Measurements from ENCODE around the gene MED16. TPM values are rescaled to one million over a fixed set of nuclear protein-coding genes. Genes with fewer than 3 reads are reported as not detected.

MED16 gene
- total RNA-seq, 1 experiment from 2014 or later = 83.0 TPM

DNA sequence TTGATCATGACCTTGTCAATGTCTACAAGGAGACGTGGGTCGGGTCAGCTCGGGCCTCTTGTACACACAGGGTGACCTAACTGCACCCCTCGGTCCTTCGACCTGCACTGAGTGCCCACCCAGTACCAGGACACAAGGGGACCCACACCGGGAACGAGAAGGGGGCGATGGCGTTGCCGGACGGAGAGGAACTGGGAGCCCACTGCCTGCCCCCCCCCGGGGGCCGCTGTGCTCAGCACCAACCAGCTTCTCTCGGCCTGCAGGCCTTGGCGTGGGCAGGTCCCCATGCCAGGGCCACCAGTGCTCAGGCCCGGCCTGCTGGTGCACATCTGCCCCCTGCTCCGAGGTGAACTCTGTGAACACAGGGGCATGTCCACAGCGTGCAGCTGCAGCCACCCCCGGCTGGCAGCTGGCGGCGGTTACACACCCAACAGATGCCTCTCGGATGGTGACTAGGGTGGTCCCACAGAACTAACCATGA, 19.4 kb downstream of the MED16 start:
- Histone ChIP-seq H3K9me3 (ENCODE audit: low read depth, low read length, poor library complexity, severe bottlenecking) (no peaks in the 10 kb centered on the region), H3K27ac (ENCODE audit: low read depth, low read length, poor library complexity, severe bottlenecking) (no peak overlapping the region), H3K4me1 (ENCODE audit: insufficient read depth, low read length, poor library complexity, severe bottlenecking) (peaks cover 43% of the 10 kb centered on the region), H3K36me3 (ENCODE audit: insufficient read depth, low read length, poor library complexity, severe bottlenecking) (peaks cover 24% of the 10 kb centered on the region), H3K27me3 (replicated peaks; ENCODE audit: insufficient read depth, low read depth, low read length, poor library complexity) (no peaks in the 10 kb centered on the region), H3K4me3 (ENCODE audit: low read depth, low read length, poor library complexity, severe bottlenecking) (no peak overlapping the region)
- intact Hi-C loops (cut with micrococcal nuclease; ENCODE audit: unreplicated experiment) = no loop called here
- DNase-seq (ENCODE audit: low spot score) = no peak
- TF ChIP-seq, protein P1, sequence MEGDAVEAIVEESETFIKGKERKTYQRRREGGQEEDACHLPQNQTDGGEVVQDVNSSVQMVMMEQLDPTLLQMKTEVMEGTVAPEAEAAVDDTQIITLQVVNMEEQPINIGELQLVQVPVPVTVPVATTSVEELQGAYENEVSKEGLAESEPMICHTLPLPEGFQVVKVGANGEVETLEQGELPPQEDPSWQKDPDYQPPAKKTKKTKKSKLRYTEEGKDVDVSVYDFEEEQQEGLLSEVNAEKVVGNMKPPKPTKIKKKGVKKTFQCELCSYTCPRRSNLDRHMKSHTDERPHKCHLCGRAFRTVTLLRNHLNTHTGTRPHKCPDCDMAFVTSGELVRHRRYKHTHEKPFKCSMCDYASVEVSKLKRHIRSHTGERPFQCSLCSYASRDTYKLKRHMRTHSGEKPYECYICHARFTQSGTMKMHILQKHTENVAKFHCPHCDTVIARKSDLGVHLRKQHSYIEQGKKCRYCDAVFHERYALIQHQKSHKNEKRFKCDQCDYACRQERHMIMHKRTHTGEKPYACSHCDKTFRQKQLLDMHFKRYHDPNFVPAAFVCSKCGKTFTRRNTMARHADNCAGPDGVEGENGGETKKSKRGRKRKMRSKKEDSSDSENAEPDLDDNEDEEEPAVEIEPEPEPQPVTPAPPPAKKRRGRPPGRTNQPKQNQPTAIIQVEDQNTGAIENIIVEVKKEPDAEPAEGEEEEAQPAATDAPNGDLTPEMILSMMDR (conservative IDR thresholded peaks at IDR 0.05; ENCODE audit: low read depth, low read length) = no peak
- no peak for TF ChIP-seq EZH2 (IDR thresholded peaks at IDR 0.05; ENCODE audit: borderline replicate concordance, low read depth, low read length, poor library complexity, severe bottlenecking)
- ChIA-PET CTCF (no interaction called here), POLR2A (ENCODE audit: low non-redundant PET) (no interaction called here)
- BruUV-seq (replicated peaks) = no TSS peak

DNA sequence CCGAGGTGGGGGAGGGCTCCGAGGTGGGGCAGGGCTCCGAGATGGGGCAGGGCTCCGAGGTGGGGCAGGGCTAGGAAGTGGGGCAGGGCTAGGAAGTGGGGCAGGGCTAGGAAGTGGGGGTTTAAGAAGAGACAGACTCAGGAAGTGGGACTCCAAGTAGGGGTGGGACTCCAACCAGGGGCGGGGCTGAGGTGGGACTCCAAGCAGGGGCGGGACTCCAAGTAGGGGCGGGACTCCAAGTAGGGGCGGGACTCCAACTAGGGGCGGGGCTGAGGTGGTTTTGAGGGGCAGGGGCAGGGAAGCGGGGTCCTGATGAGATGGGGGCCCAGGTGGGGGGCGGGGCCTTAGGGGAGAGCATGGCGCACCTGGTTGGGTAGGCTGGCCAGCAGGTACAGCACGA, 19.9 kb downstream of the MED16 start:
- POLR2A ChIA-PET (ENCODE audit: low non-redundant PET) = no interaction called here
- intact Hi-C loops (cut with micrococcal nuclease; ENCODE audit: unreplicated experiment) = no loop called here
- no peak overlapping the region for H3K4me3 ChIP-seq (ENCODE audit: low read depth, low read length, poor library complexity, severe bottlenecking)
- CTCF ChIA-PET = no interaction called here
- H3K27me3 ChIP-seq (replicated peaks; ENCODE audit: insufficient read depth, low read depth, low read length, poor library complexity) = no peaks in the 10 kb centered on the region
- TF ChIP-seq EZH2 (IDR thresholded peaks at IDR 0.05; ENCODE audit: borderline replicate concordance, low read depth, low read length, poor library complexity, severe bottlenecking) = no peak
- TF ChIP-seq, protein P1 (conservative IDR thresholded peaks at IDR 0.05; ENCODE audit: low read depth, low read length) = no peak
- no peaks in the 10 kb centered on the region for H3K9me3 ChIP-seq (ENCODE audit: low read depth, low read length, poor library complexity, severe bottlenecking)
- peaks cover 48% of the 10 kb centered on the region for H3K4me1 ChIP-seq (ENCODE audit: insufficient read depth, low read length, poor library complexity, severe bottlenecking)
- no peak overlapping the region for H3K27ac ChIP-seq (ENCODE audit: low read depth, low read length, poor library complexity, severe bottlenecking)
- BruUV-seq (replicated peaks) = no TSS peak
- peaks cover 28% of the 10 kb centered on the region for H3K36me3 ChIP-seq (ENCODE audit: insufficient read depth, low read length, poor library complexity, severe bottlenecking)
- peak; percentile 84 for DNase-seq (ENCODE audit: low spot score)

DNA sequence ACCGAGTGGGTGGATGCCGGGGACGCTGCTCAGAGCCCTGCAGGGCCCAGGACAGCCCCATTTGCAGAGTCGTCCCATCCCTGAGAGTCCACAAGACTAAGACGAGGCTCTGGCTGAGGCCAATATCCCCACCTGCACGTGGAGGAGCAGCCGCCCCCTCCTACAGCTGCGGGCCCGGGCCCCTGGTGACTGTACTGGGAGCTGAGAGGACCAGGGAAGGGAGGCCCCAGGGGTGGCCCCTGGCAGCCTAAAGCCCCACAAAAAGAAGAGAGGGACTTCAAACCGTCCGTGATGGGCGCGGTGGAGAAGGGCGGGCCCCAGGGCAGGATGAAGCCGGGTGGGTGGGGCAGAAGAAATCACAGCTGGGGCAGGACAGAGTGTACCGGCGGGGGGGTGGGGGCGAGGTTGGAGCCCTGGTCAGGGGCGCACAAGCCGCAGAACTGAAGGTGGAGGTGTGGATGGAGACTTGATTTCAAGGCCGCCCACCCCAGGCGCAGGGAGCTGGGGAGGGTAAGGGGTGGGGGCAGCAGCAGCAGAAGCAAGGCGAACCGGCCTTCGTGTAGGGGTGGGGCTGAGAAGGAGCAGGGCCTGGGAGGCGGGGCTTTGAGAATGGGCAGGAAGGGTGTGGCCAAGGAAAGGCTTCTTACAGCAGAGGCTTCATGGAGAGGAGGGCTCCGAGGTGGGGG, 20.6 kb downstream of the MED16 start:
- DNase-seq (ENCODE audit: low spot score) = peak; percentile 93
- intact Hi-C loops (cut with micrococcal nuclease; ENCODE audit: unreplicated experiment) = no loop called here
- H3K36me3 ChIP-seq (ENCODE audit: insufficient read depth, low read length, poor library complexity, severe bottlenecking) = peaks cover 32% of the 10 kb centered on the region
- no peaks in the 10 kb centered on the region for H3K27me3 ChIP-seq (replicated peaks; ENCODE audit: insufficient read depth, low read depth, low read length, poor library complexity)
- POLR2A ChIA-PET (ENCODE audit: low non-redundant PET) = interaction anchor here (0.5 to 0.7 kb wide), 2 partner anchors 165 to 397 kb away, joined by 7 to 12 read pairs; no protein-coding TSS in a partner anchor
- H3K4me3 ChIP-seq (ENCODE audit: low read depth, low read length, poor library complexity, severe bottlenecking) = no peak overlapping the region
- CTCF ChIA-PET = no interaction called here
- BruUV-seq (replicated peaks) = no TSS peak
- peak overlapping the region; percentile 77 for H3K27ac ChIP-seq (ENCODE audit: low read depth, low read length, poor library complexity, severe bottlenecking)
- no peak for TF ChIP-seq EZH2 (IDR thresholded peaks at IDR 0.05; ENCODE audit: borderline replicate concordance, low read depth, low read length, poor library complexity, severe bottlenecking)
- TF ChIP-seq, protein P1 (conservative IDR thresholded peaks at IDR 0.05; ENCODE audit: low read depth, low read length) = no peak
- peaks cover 55% of the 10 kb centered on the region for H3K4me1 ChIP-seq (ENCODE audit: insufficient read depth, low read length, poor library complexity, severe bottlenecking)
- no peaks in the 10 kb centered on the region for H3K9me3 ChIP-seq (ENCODE audit: low read depth, low read length, poor library complexity, severe bottlenecking)
